Panc1 (cell line): Measurements from ENCODE around the gene HDLBP.

Experiments
- CTCF ChIP-seq: fragments of 450-650 bp; IDR thresholded peaks from 2 replicates; pipeline ENCODE4 v1.5.1; 2017; ENCODE audit warnings: mild to moderate bottlenecking
- POLR2AphosphoS5 ChIP-seq: IDR thresholded peaks from 2 replicates; pipeline ENCODE4 v1.6.1; 2012; ENCODE audit warnings: mild to moderate bottlenecking, low read depth, low read length, moderate library complexity
- SIN3A ChIP-seq: IDR thresholded peaks from 2 replicates; pipeline ENCODE4 v1.6.1; 2012; ENCODE audit warnings: low read depth, mild to moderate bottlenecking, low read length, moderate library complexity, borderline replicate concordance; ENCODE audit not compliant: insufficient read depth

- TF ChIP-seq SIN3A (no peak), CTCF (no peak), POLR2AphosphoS5 (no peak)
Observed at GRCh38 chr2:241189856-241190201, 125.6 kb downstream of the HDLBP start.
